OCI-LY1 (cell line): Measurements from ENCODE around the gene PRSS57.

Source experiments
- H2AFZ ChIP-seq: fragments of 200-600 bp; sonication (generic), shearing (Covaris generic); 2 replicates; pipeline ENCODE4 v1.6.0; 2014; ENCODE audit warnings: antibody characterized with exemption, mild to moderate bottlenecking, low read length
- H3F3A ChIP-seq: fragments of 200-600 bp; sonication (generic), shearing (Covaris generic); 2 replicates; pipeline ENCODE4 v1.6.0; 2014; ENCODE audit warnings: mild to moderate bottlenecking, antibody characterized with exemption, low read length, moderate library complexity; ENCODE audit not compliant: insufficient read depth
- H3K27ac ChIP-seq: fragments of 200-600 bp; sonication (generic); 2 replicates; pipeline ENCODE4 v1.5.1; 2014; ENCODE audit warnings: low read length, mixed run types, mild to moderate bottlenecking, low read depth; ENCODE audit not compliant: poor library complexity, severe bottlenecking
- H3K27me3 ChIP-seq: fragments of 200-600 bp; sonication (generic); 2 replicates; pipeline ENCODE4 v1.6.0; 2014; ENCODE audit warnings: antibody characterized with exemption, mild to moderate bottlenecking, low read length, moderate library complexity; ENCODE audit not compliant: insufficient read depth
- H3K36me3 ChIP-seq: fragments of 200-600 bp; sonication (generic); 2 replicates; pipeline ENCODE4 v1.6.1; 2014; ENCODE audit warnings: mild to moderate bottlenecking, antibody characterized with exemption, low read length, moderate library complexity, mixed read lengths; ENCODE audit not compliant: insufficient read depth
- H3K4me1 ChIP-seq: fragments of 200-600 bp; sonication (generic); 2 replicates; pipeline ENCODE4 v1.5.1; 2014; ENCODE audit warnings: mild to moderate bottlenecking, low read length, moderate library complexity; ENCODE audit not compliant: insufficient read depth, severe bottlenecking
- H3K4me2 ChIP-seq: fragments of 200-600 bp; sonication (generic), shearing (Covaris generic); 2 replicates; pipeline ENCODE4 v1.6.1; 2014; ENCODE audit warnings: low read length
- H3K4me3 ChIP-seq: fragments of 200-600 bp; sonication (generic); 2 replicates; pipeline ENCODE4 v1.5.1; 2014; ENCODE audit warnings: low read length, low read depth, mild to moderate bottlenecking, mixed read lengths; ENCODE audit not compliant: poor library complexity, severe bottlenecking
- H3K79me2 ChIP-seq: fragments of 200-600 bp; shearing (Covaris generic); 2 replicates; pipeline ENCODE4 v1.6.1; 2016; ENCODE audit warnings: mixed run types, low read length, mixed read lengths; ENCODE audit not compliant: insufficient read depth
- H3K9ac ChIP-seq: fragments of 200-600 bp; sonication (generic), shearing (Covaris generic); 2 replicates; pipeline ENCODE4 v1.6.1; 2014; ENCODE audit warnings: mild to moderate bottlenecking, low read length, mixed read lengths
- H3K9me2 ChIP-seq: fragments of 200-600 bp; sonication (generic), shearing (Covaris generic); 2 replicates; pipeline ENCODE4 v1.6.1; 2014; ENCODE audit warnings: low read depth, mild to moderate bottlenecking, low read length, mixed read lengths
- H3K9me3 ChIP-seq: fragments of 200-600 bp; shearing (Covaris generic); 2 replicates; pipeline ENCODE4 v1.6.1; 2014; ENCODE audit warnings: low read length, mixed read lengths
- H4K20me1 ChIP-seq: fragments of 200-600 bp; sonication (generic), shearing (Covaris generic); 2 replicates; pipeline ENCODE4 v1.6.0; 2016; ENCODE audit warnings: mild to moderate bottlenecking, low read length; ENCODE audit not compliant: insufficient read depth
- CTCF ChIP-seq: fragments of 200-600 bp; sonication (generic), shearing (Covaris generic); IDR thresholded peaks from 2 replicates; pipeline ENCODE4 v1.5.1; 2017; ENCODE audit warnings: mild to moderate bottlenecking, antibody characterized with exemption, low read length, moderate library complexity, mixed read lengths
- EZH2 ChIP-seq: fragments of 200-600 bp; sonication (generic), shearing (Covaris generic); IDR thresholded peaks from 2 replicates; pipeline ENCODE4 v1.8.0; 2017; ENCODE audit warnings: borderline replicate concordance, mixed run types, mild to moderate bottlenecking, antibody characterized with exemption, low read length, moderate library complexity, mixed read lengths

The PRSS57 gene

GRCh38 chr19:640161-640558 is 55.1 kb downstream of the PRSS57 start:
- Histone ChIP-seq H3K27me3 (peaks cover 4% of the 10 kb centered on the region; the same call in 1 of the 2 replicates), H4K20me1 (no peaks in the 10 kb centered on the region), H3K9me3 (no peaks in the 10 kb centered on the region), H3K79me2 (no peaks in the 10 kb centered on the region), H3K9me2 (no peaks in the 10 kb centered on the region), H3K9ac (peak overlapping the region; percentile 21; the same call in 1 of the 2 replicates), H2AFZ (no peak overlapping the region), H3K36me3 (peaks cover 17% of the 10 kb centered on the region), H3K27ac (no peak overlapping the region), H3K4me1 (peaks cover 18% of the 10 kb centered on the region), H3K4me2 (peak overlapping the region; percentile 67), H3F3A (no peaks in the 10 kb centered on the region; the same call in 1 of the 2 replicates), H3K4me3 (peak overlapping the region; percentile 58)
- TF ChIP-seq EZH2 (no peak), CTCF (no peak)

DNA sequence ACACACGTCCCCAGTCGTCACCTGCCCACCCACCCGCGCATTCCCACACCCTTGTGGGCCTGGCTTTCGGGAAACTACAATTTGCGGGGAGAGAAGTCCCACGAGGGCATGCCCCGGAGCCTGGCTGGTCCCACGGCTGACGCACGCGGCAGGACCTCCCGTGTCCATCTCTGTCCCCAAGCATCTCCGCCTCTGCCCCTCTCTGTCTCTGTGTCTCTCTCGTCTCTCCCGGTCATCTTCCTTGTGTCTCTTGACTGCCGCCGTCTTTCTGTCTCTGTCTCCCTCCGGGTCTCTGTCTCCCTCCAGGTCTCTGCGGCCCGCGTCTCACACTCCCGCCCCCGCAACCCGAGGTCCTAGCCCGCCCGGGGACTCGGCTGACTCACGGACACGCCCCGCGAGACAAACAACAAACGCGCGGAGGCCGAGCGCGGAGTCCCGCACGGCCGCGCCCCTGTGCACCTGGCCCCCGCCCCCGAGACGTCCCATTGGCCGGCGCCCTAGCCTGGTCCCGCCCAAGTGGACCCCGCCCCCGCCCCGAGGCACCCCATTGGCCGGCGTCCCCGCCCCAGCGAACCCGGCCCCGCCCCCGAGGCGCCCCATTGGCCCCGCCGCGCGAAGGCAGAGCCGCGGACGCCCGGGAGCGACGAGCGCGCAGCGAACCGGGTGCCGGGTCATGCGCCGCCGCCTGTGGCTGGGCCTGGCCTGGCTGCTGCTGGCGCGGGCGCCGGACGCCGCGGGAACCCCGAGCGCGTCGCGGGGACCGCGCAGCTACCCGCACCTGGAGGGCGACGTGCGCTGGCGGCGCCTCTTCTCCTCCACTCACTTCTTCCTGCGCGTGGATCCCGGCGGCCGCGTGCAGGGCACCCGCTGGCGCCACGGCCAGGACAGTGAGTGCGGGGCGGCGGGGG is 55.7 kb downstream of the PRSS57 start, which contains the start of gene FGF22:
TSS of gene FGF22 (plus strand) at position 627 of the 908 bp plus-strand sequence. CDS start at position 674, 47 bp downstream.
- H3K4me3 ChIP-seq: peak within 1 kb of the TSS; percentile 58
- no peaks in the 10 kb centered on the region for H4K20me1 ChIP-seq
- H3K9ac ChIP-seq: peak within 1 kb of the TSS; percentile 21; the same call in 1 of the 2 replicates
- peaks cover 11% of the 10 kb centered on the region for H3K36me3 ChIP-seq
- H3K79me2 ChIP-seq: no peaks in the 10 kb centered on the region
- peak within 1 kb of the TSS; percentile 75 for H3K4me2 ChIP-seq
- peaks cover 4% of the 10 kb centered on the region; the same call in 1 of the 2 replicates for H3K27me3 ChIP-seq
- no peaks in the 10 kb centered on the region for H3K9me3 ChIP-seq
- no peak within 1 kb of the TSS for H3K27ac ChIP-seq
- H2AFZ ChIP-seq: no peak within 1 kb of the TSS
- no peaks in the 10 kb centered on the region; the same call in 1 of the 2 replicates for H3F3A ChIP-seq
- peaks cover 18% of the 10 kb centered on the region for H3K4me1 ChIP-seq
- H3K9me2 ChIP-seq: no peaks in the 10 kb centered on the region
- TF ChIP-seq CTCF (no peak), EZH2 (no peak)

DNA sequence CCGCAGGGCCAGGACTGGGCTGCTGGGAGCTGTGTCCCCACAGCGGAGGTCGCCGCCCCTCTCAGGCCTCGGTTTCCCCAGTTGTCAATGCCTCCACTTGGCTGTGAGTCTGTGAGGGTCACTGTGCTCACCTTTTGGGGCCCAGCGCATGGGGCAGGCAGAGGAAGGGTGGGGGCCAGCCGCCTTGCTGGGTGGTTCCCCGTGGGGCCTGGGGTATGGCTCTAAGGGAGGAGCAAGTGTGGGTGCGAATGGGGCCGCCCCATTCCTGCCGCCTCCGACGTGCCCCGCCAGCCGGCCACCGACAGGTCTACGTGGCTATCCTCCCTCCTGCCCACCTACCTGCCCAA is 56.4 kb downstream of the PRSS57 start:
- no peak overlapping the region for H2AFZ ChIP-seq
- H3K4me1 ChIP-seq: peaks cover 23% of the 10 kb centered on the region
- H3K27ac ChIP-seq: no peak overlapping the region
- peaks cover 5% of the 10 kb centered on the region for H3K36me3 ChIP-seq
- H3K4me2 ChIP-seq: peak overlapping the region; percentile 75; the same call in 1 of the 2 replicates
- TF ChIP-seq CTCF (no peak), EZH2 (no peak)
- H3K9ac ChIP-seq: no peak overlapping the region
- peak overlapping the region; percentile 58 for H3K4me3 ChIP-seq
- no peaks in the 10 kb centered on the region; the same call in 1 of the 2 replicates for H3F3A ChIP-seq
- no peaks in the 10 kb centered on the region for H3K79me2 ChIP-seq
- no peaks in the 10 kb centered on the region for H4K20me1 ChIP-seq
- H3K27me3 ChIP-seq: peaks cover 4% of the 10 kb centered on the region; the same call in 1 of the 2 replicates
- no peaks in the 10 kb centered on the region for H3K9me2 ChIP-seq
- no peaks in the 10 kb centered on the region for H3K9me3 ChIP-seq
